ENCODE results near the gene GPC5.

GRCh38 chr13:91546900-91547299 is 148.5 kb downstream of the GPC5 start:
- no peak for TF ChIP-seq CTCF (IDR thresholded peaks at IDR 0.05; ENCODE audit: extremely low read depth in 1 of 2, insufficient read depth in 1 of 2, low read depth in 1 of 2, low read length in 2 of 2)
- TF ChIP-seq POLR2AphosphoS5 (IDR thresholded peaks at IDR 0.05; ENCODE audit: insufficient read depth, low read depth, low read length), result no peak
- no peak for TF ChIP-seq FOS (IDR thresholded peaks at IDR 0.05; ENCODE audit: borderline replicate concordance, insufficient read depth, low read length)

Data from endothelial cell of umbilical vein (primary cell).